ENCODE data around the gene ZNF296.

DNA sequence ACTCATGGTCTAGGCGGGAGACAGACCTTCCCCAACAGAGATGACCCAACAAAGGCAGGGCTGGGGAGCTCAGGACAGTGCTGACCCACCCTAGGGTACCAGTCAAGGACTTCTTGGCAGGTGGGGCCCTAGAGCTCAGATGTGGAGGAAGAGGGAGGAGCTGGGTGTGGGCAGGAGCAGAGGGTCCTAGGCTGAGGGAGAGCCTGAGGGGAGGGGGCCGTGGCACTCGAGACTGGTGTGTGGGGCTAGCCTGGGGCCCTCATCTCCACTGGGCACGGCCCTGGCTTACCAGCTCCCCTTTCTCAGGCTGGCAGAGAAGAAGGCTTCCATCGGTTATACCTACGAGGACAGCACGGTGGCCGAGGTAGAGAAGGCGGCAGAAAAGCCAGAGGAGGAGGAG, 18.8 kb downstream of the ZNF296 start:
- TF ChIP-seq CTCF (IDR thresholded peaks at IDR 0.05; ENCODE audit: insufficient read depth, low read length), result no peak
- TF ChIP-seq POLR2AphosphoS5 (IDR thresholded peaks at IDR 0.05; ENCODE audit: low read depth), result no peak
- no peak for TF ChIP-seq GABPA (IDR thresholded peaks at IDR 0.05; ENCODE audit: low read depth)
- TF ChIP-seq, protein P1, sequence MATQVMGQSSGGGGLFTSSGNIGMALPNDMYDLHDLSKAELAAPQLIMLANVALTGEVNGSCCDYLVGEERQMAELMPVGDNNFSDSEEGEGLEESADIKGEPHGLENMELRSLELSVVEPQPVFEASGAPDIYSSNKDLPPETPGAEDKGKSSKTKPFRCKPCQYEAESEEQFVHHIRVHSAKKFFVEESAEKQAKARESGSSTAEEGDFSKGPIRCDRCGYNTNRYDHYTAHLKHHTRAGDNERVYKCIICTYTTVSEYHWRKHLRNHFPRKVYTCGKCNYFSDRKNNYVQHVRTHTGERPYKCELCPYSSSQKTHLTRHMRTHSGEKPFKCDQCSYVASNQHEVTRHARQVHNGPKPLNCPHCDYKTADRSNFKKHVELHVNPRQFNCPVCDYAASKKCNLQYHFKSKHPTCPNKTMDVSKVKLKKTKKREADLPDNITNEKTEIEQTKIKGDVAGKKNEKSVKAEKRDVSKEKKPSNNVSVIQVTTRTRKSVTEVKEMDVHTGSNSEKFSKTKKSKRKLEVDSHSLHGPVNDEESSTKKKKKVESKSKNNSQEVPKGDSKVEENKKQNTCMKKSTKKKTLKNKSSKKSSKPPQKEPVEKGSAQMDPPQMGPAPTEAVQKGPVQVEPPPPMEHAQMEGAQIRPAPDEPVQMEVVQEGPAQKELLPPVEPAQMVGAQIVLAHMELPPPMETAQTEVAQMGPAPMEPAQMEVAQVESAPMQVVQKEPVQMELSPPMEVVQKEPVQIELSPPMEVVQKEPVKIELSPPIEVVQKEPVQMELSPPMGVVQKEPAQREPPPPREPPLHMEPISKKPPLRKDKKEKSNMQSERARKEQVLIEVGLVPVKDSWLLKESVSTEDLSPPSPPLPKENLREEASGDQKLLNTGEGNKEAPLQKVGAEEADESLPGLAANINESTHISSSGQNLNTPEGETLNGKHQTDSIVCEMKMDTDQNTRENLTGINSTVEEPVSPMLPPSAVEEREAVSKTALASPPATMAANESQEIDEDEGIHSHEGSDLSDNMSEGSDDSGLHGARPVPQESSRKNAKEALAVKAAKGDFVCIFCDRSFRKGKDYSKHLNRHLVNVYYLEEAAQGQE (IDR thresholded peaks at IDR 0.05; ENCODE audit: insufficient replicate concordance, low read depth), result no peak
- no peak for TF ChIP-seq SPI1 (IDR thresholded peaks at IDR 0.05; ENCODE audit: borderline replicate concordance, low read depth)

Measured in HL-60 (cell line).